Pulmonary artery endothelial cell (primary cell): ENCODE data around the gene B4GALNT4. TPM values are rescaled to one million over a fixed set of nuclear protein-coding genes. Genes with fewer than 3 reads are reported as not detected.
"Not testable (repeated sequence)": the region's sequence is repeated elsewhere in the genome, so short reads cannot be mapped to it uniquely, and the experiment has no call there.

ENCODE experiments used
- DNase-seq: peaks from one replicate; pipeline ENCODE4 v3.0.0-alpha.2; 2011; ENCODE audit warnings: low read depth, low spot score
- total RNA-seq: library from RNA; depleted of rRNA; stranded (reverse); fragments of >200 nt; gene quantifications from 2 replicates; pipeline ENCODE4 v1.2.3, GENCODE V29; 2014

The B4GALNT4 gene
- total RNA-seq, 1 donor from 2014 or later: 1.5 TPM

DNA sequence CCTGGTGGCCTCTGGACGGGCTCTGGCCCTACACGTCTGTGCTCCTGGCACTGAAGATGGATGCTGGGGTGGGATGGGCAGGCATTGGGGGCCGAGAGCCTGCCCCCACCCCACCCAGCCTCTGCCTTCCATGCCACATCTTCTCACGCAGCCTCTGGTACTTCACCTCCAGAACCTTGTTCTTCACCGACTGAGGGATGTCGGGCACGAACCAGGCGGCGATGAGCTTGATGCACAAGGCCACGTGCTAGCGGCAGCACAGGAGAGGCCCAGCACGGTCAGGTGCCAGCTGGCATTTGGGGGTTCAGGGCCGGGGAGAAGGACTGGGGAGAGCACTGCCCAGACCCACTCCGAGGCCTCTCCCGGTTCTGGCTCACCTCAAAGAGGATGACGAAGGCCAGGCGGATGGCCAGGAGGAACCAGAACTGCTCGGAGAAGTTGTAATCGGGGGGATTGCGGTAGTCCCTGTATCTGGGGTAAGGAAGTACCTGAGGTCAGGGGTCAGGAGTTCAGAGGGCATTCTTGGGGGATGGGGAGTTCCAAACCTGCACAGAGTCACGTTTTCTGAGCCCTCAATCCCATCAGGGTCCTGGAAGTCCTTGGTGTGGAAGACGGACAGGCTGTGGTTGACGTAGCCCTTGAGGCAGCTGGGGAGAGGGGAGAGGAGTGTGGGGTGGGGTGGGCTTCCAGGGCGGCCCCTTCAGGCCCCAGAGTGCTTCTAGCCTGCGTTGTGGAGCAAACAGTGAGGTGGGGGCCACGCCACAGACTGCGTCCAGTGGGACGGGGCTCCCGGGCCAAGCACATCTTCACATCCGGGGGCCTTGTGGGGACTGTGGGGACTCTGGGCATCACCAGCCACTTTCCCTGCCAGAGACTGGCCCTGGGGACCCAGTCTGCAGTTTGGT lies 49.3 kb downstream of the B4GALNT4 start:
- no peak for DNase-seq

DNA sequence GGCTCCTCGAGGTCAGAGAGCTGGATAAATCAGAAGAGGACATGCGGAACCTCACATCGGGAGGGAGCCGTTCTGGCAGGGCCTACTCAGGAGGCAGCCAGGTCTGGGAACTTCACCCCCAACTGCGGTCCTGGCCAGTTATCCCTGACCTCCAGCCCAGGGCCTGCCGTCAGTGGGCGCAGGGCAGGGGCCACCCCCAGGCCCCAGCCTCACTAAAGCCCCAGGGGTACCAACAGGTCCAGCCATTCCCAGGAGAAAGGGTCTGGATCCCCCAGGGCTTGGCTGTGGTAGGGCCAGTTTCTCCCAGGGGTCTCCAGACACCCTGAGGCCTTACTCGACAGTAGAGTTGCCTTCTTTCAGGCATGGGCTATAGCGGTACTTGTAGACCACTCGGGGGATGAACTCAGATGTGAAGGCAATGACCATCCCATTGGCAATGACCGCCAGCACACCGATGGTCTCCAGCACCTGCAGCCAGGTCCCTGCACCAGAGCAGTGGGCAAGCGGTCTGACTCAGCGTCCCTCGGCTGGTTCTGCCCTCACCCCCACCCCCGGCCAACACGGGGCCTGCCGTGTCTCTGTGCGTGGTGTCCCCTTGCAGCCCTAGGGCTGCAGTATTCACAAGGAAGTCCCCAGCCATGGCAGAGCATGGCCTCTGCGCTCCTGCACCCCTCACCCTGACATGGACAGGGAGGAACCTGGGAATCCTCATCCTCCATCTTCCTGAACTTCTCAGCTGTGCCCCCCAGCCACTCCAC lies 50.1 kb downstream of the B4GALNT4 start:
- DNase-seq: no peak

DNA sequence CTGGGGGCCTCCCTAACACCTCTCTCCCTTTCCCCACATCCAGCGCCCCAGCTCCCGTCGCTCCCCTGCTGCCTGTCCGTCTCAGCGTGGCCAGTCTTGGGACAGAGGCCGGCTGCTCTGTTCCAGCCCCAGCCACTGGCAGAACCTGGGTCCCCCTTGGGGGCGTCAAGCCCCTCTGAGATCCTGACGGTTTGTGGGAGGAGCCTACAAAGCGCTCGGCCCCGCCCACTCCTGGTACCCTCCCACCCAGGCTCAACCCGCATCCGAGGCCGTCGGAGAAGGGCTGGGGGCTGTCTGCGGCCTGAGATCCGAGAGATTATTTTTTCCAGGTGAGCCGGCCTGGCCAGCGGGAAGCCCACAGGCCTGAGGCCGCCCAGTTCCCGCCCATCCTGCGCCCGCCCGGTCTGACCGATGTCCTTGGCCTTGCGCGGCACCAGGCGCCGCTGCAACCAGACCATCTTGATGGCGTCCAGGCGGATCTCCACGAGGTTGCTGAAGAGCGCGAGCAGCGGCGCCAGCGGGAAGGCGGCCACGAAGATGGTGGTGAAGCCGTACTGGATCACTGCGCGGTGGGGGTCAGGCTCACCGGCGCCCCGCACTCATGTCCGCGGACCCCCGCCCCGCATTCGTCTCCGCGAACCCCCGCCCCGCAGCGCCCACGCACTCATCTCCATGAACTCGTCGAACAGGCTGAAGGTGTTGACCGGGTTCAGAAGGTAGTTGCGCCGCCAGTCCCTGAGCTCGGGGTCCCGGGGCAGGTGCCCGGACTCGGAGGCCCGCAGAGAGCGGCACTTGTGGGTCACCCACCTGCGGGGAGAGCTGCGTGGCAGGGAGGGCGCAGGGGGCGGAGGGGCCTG lies 51.0 kb downstream of the B4GALNT4 start:
- no peak for DNase-seq

DNA sequence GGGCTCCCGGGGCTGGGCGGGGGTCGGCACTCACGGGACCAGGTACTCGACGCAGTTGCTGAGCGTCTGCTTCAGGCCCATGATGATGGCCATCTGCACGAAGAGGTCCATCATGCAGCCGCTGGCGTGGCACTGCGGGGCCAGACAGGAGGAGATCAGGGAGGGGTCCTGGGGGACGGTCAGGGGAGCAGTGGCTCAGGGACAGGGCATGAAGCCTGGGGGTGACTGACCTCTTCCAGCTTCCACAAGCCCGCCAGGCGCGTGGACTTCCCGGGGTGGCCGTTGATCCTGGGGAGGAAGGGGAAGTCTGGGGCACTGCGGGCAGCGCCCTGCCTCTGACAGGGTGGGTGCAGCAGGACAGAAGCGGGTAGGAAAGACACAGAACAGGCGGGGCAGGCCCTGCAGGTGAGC lies 51.6 kb downstream of the B4GALNT4 start:
- no peak for DNase-seq

DNA sequence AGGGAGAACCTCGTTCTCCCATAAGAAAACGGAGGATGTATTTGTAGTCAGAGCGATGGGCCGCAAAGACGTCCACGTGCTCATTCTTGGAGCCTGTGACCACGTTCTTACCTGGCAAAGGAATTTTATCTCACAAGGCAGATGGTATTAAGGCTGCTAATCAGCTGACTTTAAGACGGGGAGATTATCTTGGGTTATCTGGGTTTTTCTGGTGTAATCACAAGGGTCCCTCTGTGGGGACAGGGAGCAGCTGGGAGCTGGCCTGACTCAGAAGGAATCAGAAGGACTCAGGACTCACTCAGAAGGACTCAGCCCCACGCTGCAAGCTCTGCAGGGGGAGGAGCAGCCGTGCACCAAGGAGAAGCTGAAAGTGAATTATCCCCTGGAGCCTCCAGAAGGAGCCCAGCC lies 53.0 kb downstream of the B4GALNT4 start:
- DNase-seq: no peak

DNA sequence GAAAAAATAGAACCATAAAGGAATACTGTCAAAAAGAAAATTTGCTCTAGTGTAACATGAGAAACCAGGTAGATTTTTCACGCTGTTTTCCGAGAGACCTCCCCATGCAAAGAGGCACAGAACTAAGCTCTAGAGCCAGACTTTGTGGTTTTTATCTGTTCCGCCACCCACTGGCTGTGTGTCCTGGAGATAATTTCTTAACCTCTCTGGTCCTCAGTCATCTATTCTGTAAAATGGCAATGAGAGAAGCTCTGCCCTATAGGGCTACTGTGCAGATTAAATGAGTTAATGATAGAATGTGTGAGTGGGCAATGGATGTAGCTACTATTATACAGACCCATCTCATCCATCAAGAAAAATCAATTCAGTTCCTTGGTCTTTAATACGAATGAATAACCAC lies 54.9 kb downstream of the B4GALNT4 start:
- no peak for DNase-seq

DNA sequence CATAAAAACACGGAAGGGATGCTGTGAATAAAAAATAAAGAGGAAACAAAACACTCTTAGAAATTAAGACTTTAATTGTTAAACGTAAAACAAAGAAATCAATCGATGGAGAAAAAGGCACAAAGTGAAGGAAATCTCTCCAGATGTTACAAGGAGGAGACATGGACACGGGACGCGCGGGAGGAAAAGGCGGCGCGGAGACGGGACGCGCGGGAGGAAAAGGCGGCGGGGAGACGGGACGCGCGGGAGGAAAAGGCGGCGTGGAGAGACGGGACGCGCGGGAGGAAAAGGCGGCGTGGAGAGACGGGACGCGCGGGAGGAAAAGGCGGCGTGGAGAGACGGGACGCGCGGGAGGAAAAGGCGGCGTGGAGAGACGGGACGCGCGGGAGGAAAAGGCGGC lies 55.5 kb downstream of the B4GALNT4 start:
- DNase-seq: not testable (repeated sequence)

DNA sequence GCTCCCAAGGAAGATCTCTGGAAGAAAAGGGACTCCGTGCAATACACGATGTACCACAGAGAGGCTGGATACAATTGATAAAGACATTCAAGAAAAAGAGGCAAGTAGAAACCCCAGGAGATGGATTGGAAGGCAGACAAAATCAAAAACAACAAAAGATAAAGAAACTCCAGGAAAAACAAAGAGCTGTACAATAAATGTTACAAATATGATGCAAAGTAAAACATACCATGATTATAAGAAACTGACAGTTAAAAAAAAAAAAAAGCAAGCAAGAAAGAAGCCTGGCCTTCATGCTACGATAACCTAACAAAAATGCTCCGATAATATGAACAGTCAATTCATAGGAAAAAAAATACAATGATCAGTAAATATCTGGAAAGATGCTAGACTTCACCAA lies 56.0 kb downstream of the B4GALNT4 start:
- DNase-seq: no peak

DNA sequence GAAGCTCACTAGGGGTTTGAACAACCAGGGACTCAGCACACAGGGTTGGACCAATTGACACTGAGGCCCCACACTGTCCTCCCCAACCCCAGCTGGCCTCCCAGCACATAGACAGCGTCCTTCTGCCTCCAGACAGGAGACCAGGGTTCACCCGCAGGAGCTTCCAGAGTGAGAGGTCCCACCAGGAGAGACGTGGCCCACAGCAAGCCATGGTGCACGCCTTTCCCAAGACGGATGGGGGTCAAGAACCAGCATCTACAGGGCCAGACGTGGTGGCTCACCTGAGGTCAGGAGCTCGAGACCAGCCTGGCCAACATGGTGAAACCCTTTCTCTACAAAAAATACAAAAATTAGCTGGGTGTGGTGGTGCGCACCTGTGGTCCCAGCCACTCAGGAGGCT lies 57.6 kb downstream of the B4GALNT4 start:
- DNase-seq: no peak

DNA sequence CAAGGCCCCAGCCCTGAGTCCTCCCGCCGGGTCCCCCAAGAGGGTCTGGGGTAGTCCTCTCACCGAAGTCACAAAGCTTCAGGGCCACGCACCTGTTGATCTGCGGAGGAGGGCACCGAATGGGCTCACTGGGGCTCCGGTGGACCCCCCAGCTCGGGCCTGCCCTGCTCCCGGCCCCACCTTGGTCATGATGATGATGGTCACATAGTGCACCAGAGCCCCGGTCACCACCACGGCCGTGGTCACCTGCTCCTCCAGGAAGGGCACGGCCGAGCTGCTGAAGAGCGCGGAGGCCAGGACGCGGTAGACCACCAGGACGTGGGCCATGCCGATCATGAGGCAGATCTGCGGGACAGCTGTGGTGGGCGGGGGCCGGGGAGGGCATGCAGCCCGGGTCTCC lies 59.0 kb downstream of the B4GALNT4 start:
- DNase-seq: no peak

DNA sequence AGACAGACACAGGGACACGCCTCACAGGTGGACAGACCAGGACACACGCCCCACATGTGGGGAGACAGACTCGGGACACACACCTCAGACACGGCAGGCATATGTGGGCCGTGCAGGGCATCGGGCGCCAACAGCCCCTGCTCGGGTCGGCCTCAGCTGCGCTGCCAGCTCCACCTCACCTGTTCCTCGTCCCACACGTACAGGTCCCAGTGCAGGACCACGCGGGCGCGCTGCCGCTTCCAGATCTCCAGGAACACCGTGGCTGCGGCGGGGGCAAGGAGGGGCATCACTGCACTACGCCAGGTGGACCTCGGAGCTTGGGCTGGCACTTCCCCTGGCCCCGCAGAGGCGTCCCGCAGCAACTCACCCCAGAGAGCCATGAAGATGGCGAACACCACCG lies 60.1 kb downstream of the B4GALNT4 start:
- no peak for DNase-seq

DNA sequence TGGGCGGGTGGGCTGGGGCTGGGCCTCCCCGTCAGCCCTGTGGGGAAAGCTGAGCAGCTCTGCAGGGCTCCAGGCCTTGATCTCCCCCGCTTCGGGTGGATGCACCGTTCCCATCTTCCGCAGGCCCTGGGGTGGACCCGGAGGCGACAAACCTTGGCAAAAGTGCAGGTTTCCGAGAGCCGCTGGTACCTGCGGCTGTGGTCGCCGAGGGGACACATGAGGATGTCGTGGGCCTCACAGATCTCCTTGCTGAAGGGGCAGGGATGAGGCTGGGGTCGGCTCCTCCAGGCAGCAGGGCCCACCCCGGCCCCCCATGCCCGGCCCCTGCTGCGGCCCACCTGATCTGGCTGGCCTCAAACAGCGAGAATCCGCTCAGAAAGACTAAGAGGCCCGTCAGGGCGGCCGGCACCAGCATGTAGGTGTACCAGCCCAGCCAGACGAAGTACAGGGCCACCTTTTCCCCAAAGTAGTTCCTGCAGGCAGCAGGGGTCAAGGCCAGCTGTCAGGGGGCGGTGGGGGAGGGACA lies 60.7 kb downstream of the B4GALNT4 start:
- DNase-seq: no peak

Other genes starting within 250 kb of the B4GALNT4 start
- not detected in 2 replicates for gene SCGB1C1, start 176.4 kb upstream of the B4GALNT4 start, total RNA-seq
- 13.1 and 13.2 TPM in 2 replicates for gene BET1L, start 162.1 kb upstream of the B4GALNT4 start, total RNA-seq
- gene RIC8A, start 161.8 kb upstream of the B4GALNT4 start, total RNA-seq: 186 and 187 TPM in 2 replicates
- 5.8 and 9.8 TPM in 2 replicates for gene SIRT3, start 133.2 kb upstream of the B4GALNT4 start, total RNA-seq
- 224 and 268 TPM in 2 replicates for gene PSMD13, start 132.5 kb upstream of the B4GALNT4 start, total RNA-seq
- not detected in 2 replicates for gene NLRP6, start 91.1 kb upstream of the B4GALNT4 start, total RNA-seq
- 12.3 and 13.6 TPM in 2 replicates for gene PGGHG, start 80.4 kb upstream of the B4GALNT4 start, total RNA-seq
- gene IFITM5, start 70.0 kb upstream of the B4GALNT4 start, total RNA-seq: not detected in 2 replicates
- gene IFITM2, start 61.7 kb upstream of the B4GALNT4 start, total RNA-seq: 32.9 and 46.6 TPM in 2 replicates
- gene IFITM1, start 55.5 kb upstream of the B4GALNT4 start, total RNA-seq: 1.7 and 7.9 TPM in 2 replicates
- 44.4 and 45.8 TPM in 2 replicates for gene IFITM3, start 48.6 kb upstream of the B4GALNT4 start, total RNA-seq
- 0.26 and 0.67 TPM in 2 replicates for gene PKP3, start 24.7 kb downstream of the B4GALNT4 start, total RNA-seq
- gene SIGIRR, start 45.5 kb downstream of the B4GALNT4 start, total RNA-seq: 27.6 and 39.6 TPM in 2 replicates
- 0.07 TPM in 1 of 2 replicates, not detected in the other for gene ANO9, start 72.5 kb downstream of the B4GALNT4 start, total RNA-seq
- gene PTDSS2, start 80.8 kb downstream of the B4GALNT4 start, total RNA-seq: 32.1 and 39.7 TPM in 2 replicates
- gene RNH1, start 137.7 kb downstream of the B4GALNT4 start, total RNA-seq: 288 and 306 TPM in 2 replicates
- gene HRAS, start 166.1 kb downstream of the B4GALNT4 start, total RNA-seq: 77.7 and 91.6 TPM in 2 replicates
- 0.40 and 0.46 TPM in 2 replicates for gene LRRC56, start 168.0 kb downstream of the B4GALNT4 start, total RNA-seq
- 0.56 and 0.86 TPM in 2 replicates for gene LMNTD2, start 191.2 kb downstream of the B4GALNT4 start, total RNA-seq
- 11.5 and 14.4 TPM in 2 replicates for gene RASSF7, start 191.5 kb downstream of the B4GALNT4 start, total RNA-seq
- gene PHRF1, start 207.0 kb downstream of the B4GALNT4 start, total RNA-seq: 28.0 and 29.5 TPM in 2 replicates
- 8.7 and 16.5 TPM in 2 replicates for gene IRF7, start 246.5 kb downstream of the B4GALNT4 start, total RNA-seq